ENCODE data around the gene CRB3. TPM values are rescaled to one million over a fixed set of nuclear protein-coding genes. Genes with fewer than 3 reads are reported as not detected.

Gene CRB3
- total and polyA plus RNA-seq, 11 donors: 0.28 to 1.6 (median 0.46) TPM; not detected in 7

- no peaks in the 10 kb centered on the region for H3K9me3 ChIP-seq
- DNase-seq: no peak
- H3K4me1 ChIP-seq: peaks cover 0 to 9% (median 0%) of the 10 kb centered on the region in 12 donors
- H3K36me3 ChIP-seq: no peaks in the 10 kb centered on the region
- TF ChIP-seq POLR2A (IDR thresholded peaks at IDR 0.05) (no peak), CTCF (IDR thresholded peaks at IDR 0.05) (no peak)
- H3K27me3 ChIP-seq: peaks cover 0 to 26% (median 0%) of the 10 kb centered on the region in 9 donors
- H3K27ac ChIP-seq: no peak overlapping the region
- no peak overlapping the region for H3K4me3 ChIP-seq
- intact Hi-C loops (cut with DNase I): no loop called here
- WGBS, 4 donors: 90 to 94% (median 92%) methylated on average over 7 of the region's 7 CpGs
- no peak for ATAC-seq
These were observed 20.8 kb downstream of the CRB3 start for GRCh38 chr19:6484831-6485230.

GRCh38 chr19:6489278-6490061, 25.4 kb downstream of the CRB3 start:
- WGBS, 4 donors: 41 to 47% (median 45%) methylated on average over 15 of the region's 15 CpGs
- DNase-seq (no peak), ATAC-seq (no peak)
- H3K4me3 ChIP-seq: peak overlapping the region in 1 of 12 donors; percentile 34
- intact Hi-C loops (cut with DNase I): no loop called here
- peaks cover 0 to 18% (median 0%) of the 10 kb centered on the region in 9 donors for H3K27me3 ChIP-seq
- peaks cover 0 to 14% (median 4%) of the 10 kb centered on the region in 12 donors for H3K9me3 ChIP-seq
- no peaks in the 10 kb centered on the region for H3K36me3 ChIP-seq
- no peaks in the 10 kb centered on the region for H3K4me1 ChIP-seq
- H3K27ac ChIP-seq: no peak overlapping the region
- TF ChIP-seq CTCF (IDR thresholded peaks at IDR 0.05) (no peak), POLR2A (IDR thresholded peaks at IDR 0.05) (no peak)

GRCh38 chr19:6490134-6490533, 26.1 kb downstream of the CRB3 start:
- WGBS, 4 donors: 62 to 70% (median 67%) methylated on average over 2 of the region's 2 CpGs
- Histone ChIP-seq H3K4me1 (no peaks in the 10 kb centered on the region), H3K4me3 (no peak overlapping the region), H3K27ac (no peak overlapping the region), H3K9me3 (peaks cover 0 to 14% (median 4%) of the 10 kb centered on the region in 12 donors), H3K27me3 (peaks cover 0 to 18% (median 0%) of the 10 kb centered on the region in 9 donors), H3K36me3 (no peaks in the 10 kb centered on the region)
- intact Hi-C loops (cut with DNase I): no loop called here
- ATAC-seq: no peak
- no peak for DNase-seq
- TF ChIP-seq CTCF (IDR thresholded peaks at IDR 0.05) (no peak), POLR2A (IDR thresholded peaks at IDR 0.05) (no peak)

- ATAC-seq: no peak
- no peaks in the 10 kb centered on the region for H3K4me1 ChIP-seq
- no peaks in the 10 kb centered on the region for H3K36me3 ChIP-seq
- no peak for DNase-seq
- TF ChIP-seq CTCF (IDR thresholded peaks at IDR 0.05) (no peak), POLR2A (IDR thresholded peaks at IDR 0.05) (no peak)
- peaks cover 0 to 14% (median 4%) of the 10 kb centered on the region in 12 donors for H3K9me3 ChIP-seq
- no peak overlapping the region for H3K4me3 ChIP-seq
- H3K27me3 ChIP-seq: peaks cover 0 to 16% (median 0%) of the 10 kb centered on the region in 9 donors
- no peak overlapping the region for H3K27ac ChIP-seq
- intact Hi-C loops (cut with DNase I): no loop called here
- 70 to 81% (median 79%) methylated on average over 4 of the region's 4 CpGs for WGBS, 4 donors
These were observed 27.9 kb downstream of the CRB3 start for GRCh38 chr19:6491802-6492592.
